GM19193 (cell line): Measurements from ENCODE around the gene MCL1.

Experiments used
- POLR2A ChIP-seq: IDR thresholded peaks from 4 replicates; pipeline ENCODE4 v1.6.1; 2011; ENCODE audit not compliant: insufficient read depth, insufficient read length; ENCODE audit errors: extremely low read depth

The MCL1 gene

GRCh38 chr1:150536836-150537731 lies 42.3 kb downstream of the MCL1 start:
- TF ChIP-seq POLR2A = no peak

GRCh38 chr1:150535511-150536287 lies 43.7 kb downstream of the MCL1 start:
- no peak for TF ChIP-seq POLR2A

GRCh38 chr1:150534002-150534401 lies 45.4 kb downstream of the MCL1 start:
- TF ChIP-seq POLR2A = no peak

- TF ChIP-seq POLR2A = no peak
Measured at GRCh38 chr1:150532860-150533259, 46.5 kb downstream of the MCL1 start.

GRCh38 chr1:150530491-150531159 lies 48.8 kb downstream of the MCL1 start:
- no peak for TF ChIP-seq POLR2A

- no peak for TF ChIP-seq POLR2A
Measured at GRCh38 chr1:150529017-150529416, 50.4 kb downstream of the MCL1 start.

- TF ChIP-seq POLR2A = no peak
Measured at GRCh38 chr1:150528196-150528595, 51.2 kb downstream of the MCL1 start.

- no peak for TF ChIP-seq POLR2A
Measured at GRCh38 chr1:150525348-150525747, 54.1 kb downstream of the MCL1 start.
